Uterus (tissue), 2 donors: ENCODE data around the gene VAMP4.

Experiments used
- POLR2A ChIP-seq, 2 donors: fragments of 450-650 bp; IDR thresholded peaks; one replicate each; pipeline ENCODE4 v1.6.1; 2016; ENCODE audit warnings: antibody characterized with exemption in 2 of 2, mild to moderate bottlenecking in 1 of 2, moderate library complexity in 1 of 2
- TF ChIP-seq, protein P1 (sequence below), 4 experiments: fragments of 200-600 bp in 2 of 4; fragments of 450-650 bp in 2 of 4; sonication (generic) in 2 of 4; IDR thresholded peaks; one replicate each; pipeline ENCODE4 v1.5.1; 2016 to 2019; ENCODE audit warnings: antibody characterized with exemption in 4 of 4, mild to moderate bottlenecking in 2 of 4, moderate library complexity in 1 of 4

DNA sequence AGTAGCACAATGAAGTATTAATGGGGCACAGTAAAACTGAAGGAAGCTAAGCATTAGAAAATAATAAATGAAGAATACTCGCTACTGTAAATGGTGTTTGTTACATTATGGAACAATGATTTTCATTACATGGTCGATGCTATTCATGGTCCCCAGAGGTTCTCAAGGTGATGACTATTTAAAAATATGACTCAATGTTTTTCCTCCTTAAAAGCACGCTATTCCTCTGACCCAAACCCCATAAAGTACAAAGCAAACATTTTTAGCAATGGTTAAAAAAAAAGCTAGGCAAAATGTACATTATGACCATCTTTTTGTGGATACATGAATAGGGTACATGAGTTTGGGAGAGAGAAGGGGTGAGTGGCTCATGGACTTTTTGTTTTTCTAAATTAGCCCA lies 34.3 kb downstream of the VAMP4 start:
- TF ChIP-seq, protein P1, sequence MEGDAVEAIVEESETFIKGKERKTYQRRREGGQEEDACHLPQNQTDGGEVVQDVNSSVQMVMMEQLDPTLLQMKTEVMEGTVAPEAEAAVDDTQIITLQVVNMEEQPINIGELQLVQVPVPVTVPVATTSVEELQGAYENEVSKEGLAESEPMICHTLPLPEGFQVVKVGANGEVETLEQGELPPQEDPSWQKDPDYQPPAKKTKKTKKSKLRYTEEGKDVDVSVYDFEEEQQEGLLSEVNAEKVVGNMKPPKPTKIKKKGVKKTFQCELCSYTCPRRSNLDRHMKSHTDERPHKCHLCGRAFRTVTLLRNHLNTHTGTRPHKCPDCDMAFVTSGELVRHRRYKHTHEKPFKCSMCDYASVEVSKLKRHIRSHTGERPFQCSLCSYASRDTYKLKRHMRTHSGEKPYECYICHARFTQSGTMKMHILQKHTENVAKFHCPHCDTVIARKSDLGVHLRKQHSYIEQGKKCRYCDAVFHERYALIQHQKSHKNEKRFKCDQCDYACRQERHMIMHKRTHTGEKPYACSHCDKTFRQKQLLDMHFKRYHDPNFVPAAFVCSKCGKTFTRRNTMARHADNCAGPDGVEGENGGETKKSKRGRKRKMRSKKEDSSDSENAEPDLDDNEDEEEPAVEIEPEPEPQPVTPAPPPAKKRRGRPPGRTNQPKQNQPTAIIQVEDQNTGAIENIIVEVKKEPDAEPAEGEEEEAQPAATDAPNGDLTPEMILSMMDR (IDR thresholded peaks at IDR 0.05), result no peak
- no peak for TF ChIP-seq POLR2A (IDR thresholded peaks at IDR 0.05)
